ENCODE measurements around the gene VTCN1. TPM values are rescaled to one million over a fixed set of nuclear protein-coding genes. Genes with fewer than 3 reads are reported as not detected.
"Not testable (repeated sequence)": the region's sequence is repeated elsewhere in the genome, so short reads cannot be mapped to it uniquely, and the experiment has no call there.

VTCN1 gene
- total and polyA plus RNA-seq, 5 experiments from 2014 or later, result not detected

GRCh38 chr1:117173691-117174090 lies 37.0 kb downstream of the VTCN1 start:
- H3K27ac Mint-ChIP-seq, result no peak overlapping the region
- POLR2A ChIA-PET, result no interaction called here
- DNase-seq (no peak), ATAC-seq (no peak)
- no peaks in the 10 kb centered on the region for H3K9me3 Mint-ChIP-seq
- H3K4me3 Mint-ChIP-seq, result no peak overlapping the region
- peaks cover 0 to 4% (median 2%) of the 10 kb centered on the region in 5 donors for H3K27me3 Mint-ChIP-seq
- no peaks in the 10 kb centered on the region for H3K36me3 Mint-ChIP-seq
- H3K4me1 Mint-ChIP-seq, result no peaks in the 10 kb centered on the region

DNA sequence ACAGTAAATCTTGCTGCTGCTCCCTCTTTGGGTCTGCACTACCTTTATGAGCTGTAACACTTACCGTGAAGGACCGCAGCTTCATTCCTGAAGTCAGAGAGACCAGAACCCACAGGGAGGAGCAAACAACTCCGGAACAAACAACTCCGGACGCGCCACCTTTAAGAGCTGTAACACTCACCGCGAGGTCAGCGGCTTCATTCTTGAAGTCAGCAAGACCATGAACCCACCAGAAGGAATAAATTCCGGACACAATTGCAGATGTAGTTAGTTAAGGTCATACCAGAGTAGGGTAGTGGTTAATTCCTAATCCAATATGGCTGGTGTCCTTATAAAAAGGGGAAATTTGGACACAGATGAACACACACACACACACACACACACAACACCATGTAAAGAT lies 37.7 kb downstream of the VTCN1 start:
- H3K4me1 Mint-ChIP-seq, result no peaks in the 10 kb centered on the region
- no peak for ATAC-seq
- no peaks in the 10 kb centered on the region for H3K9me3 Mint-ChIP-seq
- H3K36me3 Mint-ChIP-seq, result no peaks in the 10 kb centered on the region
- H3K27ac Mint-ChIP-seq, result no peak overlapping the region
- POLR2A ChIA-PET, result no interaction called here
- peaks cover 0 to 4% (median 2%) of the 10 kb centered on the region in 5 donors for H3K27me3 Mint-ChIP-seq
- no peak for DNase-seq
- no peak overlapping the region for H3K4me3 Mint-ChIP-seq

DNA sequence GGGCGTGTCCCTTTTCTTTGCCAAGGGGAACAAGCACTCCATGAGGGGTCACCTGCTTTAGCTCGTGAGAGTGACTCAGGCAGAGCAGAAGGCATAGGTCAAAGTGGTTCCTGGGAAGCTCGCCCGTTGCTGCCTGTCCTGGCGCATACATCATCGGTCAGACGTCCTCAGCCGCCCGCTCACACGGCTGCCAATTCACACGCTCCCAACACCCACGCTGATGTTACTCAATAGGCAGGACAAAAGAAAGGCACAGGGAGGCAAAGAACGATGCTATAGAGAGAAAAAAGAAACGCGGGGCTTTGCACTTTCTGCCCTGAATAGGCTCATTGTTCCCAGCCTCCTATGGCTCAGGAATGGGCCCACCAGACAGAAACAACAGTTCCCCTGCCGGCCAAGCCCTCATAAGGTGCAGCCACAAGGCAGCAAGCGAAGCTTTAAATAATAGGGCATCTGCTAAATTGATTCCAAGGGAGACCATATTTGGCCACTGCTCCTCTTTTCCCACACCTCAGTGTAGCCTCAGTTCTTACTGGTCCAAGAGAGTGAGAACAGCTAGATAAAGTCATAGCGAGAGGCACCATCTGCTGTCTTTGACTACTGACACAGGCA lies 38.7 kb downstream of the VTCN1 start:
- Mint-ChIP-seq H3K36me3 (no peaks in the 10 kb centered on the region), H3K4me3 (no peak overlapping the region), H3K9me3 (no peaks in the 10 kb centered on the region), H3K27me3 (peaks cover 0 to 8% (median 3%) of the 10 kb centered on the region in 5 donors), H3K27ac (no peak overlapping the region), H3K4me1 (no peaks in the 10 kb centered on the region)
- DNase-seq, result no peak
- POLR2A ChIA-PET, result no interaction called here
- ATAC-seq, result no peak

GRCh38 chr1:117169871-117170596 lies 40.7 kb downstream of the VTCN1 start:
- DNase-seq (no peak), ATAC-seq (no peak)
- peaks cover 0 to 8% (median 5%) of the 10 kb centered on the region in 5 donors for H3K27me3 Mint-ChIP-seq
- H3K9me3 Mint-ChIP-seq, result peaks cover 0 to 1% (median 0%) of the 10 kb centered on the region in 9 donors
- no peak overlapping the region for H3K4me3 Mint-ChIP-seq
- H3K36me3 Mint-ChIP-seq, result no peaks in the 10 kb centered on the region
- POLR2A ChIA-PET, result no interaction called here
- H3K4me1 Mint-ChIP-seq, result no peaks in the 10 kb centered on the region
- H3K27ac Mint-ChIP-seq, result no peak overlapping the region

- H3K36me3 Mint-ChIP-seq, result no peaks in the 10 kb centered on the region
- H3K4me3 Mint-ChIP-seq, result no peak overlapping the region
- H3K27me3 Mint-ChIP-seq, result peaks cover 0 to 13% (median 7%) of the 10 kb centered on the region in 5 donors
- peaks cover 0 to 3% (median 0%) of the 10 kb centered on the region in 9 donors for H3K9me3 Mint-ChIP-seq
- no peaks in the 10 kb centered on the region for H3K4me1 Mint-ChIP-seq
- no peak for DNase-seq
- POLR2A ChIA-PET, result no interaction called here
- no peak for ATAC-seq
- no peak overlapping the region for H3K27ac Mint-ChIP-seq
These were observed 43.3 kb downstream of the VTCN1 start for GRCh38 chr1:117167402-117167801.

DNA sequence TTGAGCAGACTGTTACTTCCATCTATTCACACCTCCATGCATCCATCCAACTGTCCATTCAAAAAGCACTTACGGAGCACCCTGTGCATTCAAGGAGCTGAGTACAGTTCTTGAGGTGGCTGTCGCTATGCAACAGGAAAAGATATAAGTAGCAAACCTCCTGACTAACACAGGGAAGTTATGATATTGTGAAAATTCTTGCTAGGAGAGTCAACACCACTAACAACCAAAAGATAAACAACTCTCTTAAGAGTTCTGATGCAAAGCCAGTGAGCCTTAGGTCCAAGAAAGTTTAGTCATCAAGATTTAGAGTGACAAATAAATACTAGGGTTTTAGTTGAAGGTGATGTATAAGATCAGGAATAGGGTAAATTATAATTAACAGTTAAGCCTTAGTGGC lies 44.7 kb downstream of the VTCN1 start:
- Mint-ChIP-seq H3K4me1 (no peaks in the 10 kb centered on the region), H3K4me3 (no peak overlapping the region), H3K36me3 (no peaks in the 10 kb centered on the region), H3K9me3 (peaks cover 0 to 3% (median 0%) of the 10 kb centered on the region in 9 donors), H3K27ac (no peak overlapping the region), H3K27me3 (peaks cover 3 to 16% (median 12%) of the 10 kb centered on the region in 5 donors)
- no peak for ATAC-seq
- POLR2A ChIA-PET, result no interaction called here
- DNase-seq, result no peak

DNA sequence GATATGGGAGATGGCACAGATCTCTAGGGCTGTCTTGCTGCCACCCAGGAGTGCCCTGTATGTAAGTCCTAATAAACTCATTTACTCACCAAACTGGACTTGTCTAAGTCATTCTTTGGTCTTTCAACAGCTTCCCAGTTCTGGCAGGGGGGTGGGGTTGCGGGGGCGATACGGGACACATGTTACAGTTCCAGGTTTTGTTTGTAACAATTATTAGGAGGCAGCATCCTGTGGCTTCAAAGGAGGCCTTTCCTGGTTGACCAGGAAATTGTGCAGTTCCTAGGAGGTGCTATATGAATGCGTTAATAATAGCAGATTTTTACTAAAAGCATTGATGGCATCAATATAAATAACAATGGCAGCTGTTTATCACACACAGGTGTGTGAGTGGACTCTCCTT lies 46.5 kb downstream of the VTCN1 start:
- no peaks in the 10 kb centered on the region for H3K4me1 Mint-ChIP-seq
- peaks cover 6 to 21% (median 18%) of the 10 kb centered on the region in 5 donors for H3K27me3 Mint-ChIP-seq
- no peak overlapping the region for H3K27ac Mint-ChIP-seq
- DNase-seq (no peak), ATAC-seq (no peak)
- no peaks in the 10 kb centered on the region for H3K36me3 Mint-ChIP-seq
- H3K9me3 Mint-ChIP-seq, result peaks cover 0 to 3% (median 0%) of the 10 kb centered on the region in 9 donors
- H3K4me3 Mint-ChIP-seq, result no peak overlapping the region
- POLR2A ChIA-PET, result no interaction called here

DNA sequence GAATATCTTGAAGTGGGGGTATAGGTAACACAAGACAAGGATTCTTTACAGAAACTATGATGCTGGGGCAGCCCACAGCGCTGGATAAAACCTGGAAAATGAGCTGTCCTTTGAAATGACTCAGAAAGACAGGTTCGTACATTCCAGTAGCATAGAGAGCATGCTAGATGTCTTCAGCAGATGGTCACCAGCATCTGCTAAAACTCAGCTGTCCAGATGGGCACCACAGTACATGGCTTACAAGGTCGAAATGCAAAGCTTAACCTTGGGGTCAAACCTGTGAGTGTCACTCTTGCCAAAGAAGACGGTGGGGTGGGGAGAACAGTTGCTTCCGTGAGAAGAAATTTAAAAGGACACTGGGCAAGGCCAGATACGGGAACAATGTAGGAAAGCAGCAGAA lies 47.9 kb downstream of the VTCN1 start:
- Mint-ChIP-seq H3K27me3 (peaks cover 6 to 21% (median 18%) of the 10 kb centered on the region in 5 donors), H3K4me1 (no peaks in the 10 kb centered on the region), H3K4me3 (no peak overlapping the region), H3K9me3 (peaks cover 0 to 5% (median 0%) of the 10 kb centered on the region in 9 donors), H3K27ac (no peak overlapping the region), H3K36me3 (no peaks in the 10 kb centered on the region)
- POLR2A ChIA-PET, result no interaction called here
- DNase-seq (no peak), ATAC-seq (no peak)

GRCh38 chr1:117161887-117162286 lies 48.8 kb downstream of the VTCN1 start:
- Mint-ChIP-seq H3K36me3 (no peaks in the 10 kb centered on the region), H3K4me1 (no peaks in the 10 kb centered on the region), H3K27me3 (peaks cover 6 to 21% (median 16%) of the 10 kb centered on the region in 5 donors), H3K9me3 (peaks cover 0 to 5% (median 0%) of the 10 kb centered on the region in 9 donors), H3K4me3 (no peak overlapping the region), H3K27ac (no peak overlapping the region)
- ATAC-seq (no peak), DNase-seq (no peak)
- POLR2A ChIA-PET, result no interaction called here

- H3K4me1 Mint-ChIP-seq, DNase-seq, H3K27ac Mint-ChIP-seq, H3K4me3 Mint-ChIP-seq, ATAC-seq, POLR2A ChIA-PET, H3K36me3 Mint-ChIP-seq, H3K9me3 Mint-ChIP-seq: not testable (repeated sequence)
- peaks cover 5 to 12% (median 8%) of the 10 kb centered on the region in 5 donors for H3K27me3 Mint-ChIP-seq
These were observed 59.4 kb downstream of the VTCN1 start for GRCh38 chr1:117151305-117151704.

DNA sequence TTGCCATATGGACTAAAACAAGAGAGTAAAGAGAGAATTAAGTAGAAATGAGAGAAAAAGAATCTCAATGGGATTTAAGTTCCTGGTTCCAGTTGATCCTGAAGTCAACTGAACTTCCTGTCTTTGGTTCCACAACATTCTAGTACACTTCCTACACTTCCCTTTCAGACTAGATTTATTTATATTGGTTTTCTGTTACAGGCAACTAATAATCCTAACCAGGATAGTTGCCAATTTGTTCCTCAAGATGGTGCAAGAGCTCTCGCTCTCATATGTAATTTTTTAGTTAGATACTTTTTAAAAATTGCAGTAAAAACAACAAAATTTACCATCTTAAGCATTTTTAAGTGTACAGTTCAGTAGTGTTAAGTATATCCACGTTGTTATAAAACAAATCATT lies 60.4 kb downstream of the VTCN1 start:
- peaks cover 0 to 6% (median 0%) of the 10 kb centered on the region in 9 donors for H3K9me3 Mint-ChIP-seq
- H3K4me3 Mint-ChIP-seq, result no peak overlapping the region
- POLR2A ChIA-PET, result no interaction called here
- H3K4me1 Mint-ChIP-seq, result no peaks in the 10 kb centered on the region
- H3K36me3 Mint-ChIP-seq, result no peaks in the 10 kb centered on the region
- peaks cover 8 to 15% (median 13%) of the 10 kb centered on the region in 5 donors for H3K27me3 Mint-ChIP-seq
- no peak for ATAC-seq
- no peak overlapping the region for H3K27ac Mint-ChIP-seq
- DNase-seq, result no peak

DNA sequence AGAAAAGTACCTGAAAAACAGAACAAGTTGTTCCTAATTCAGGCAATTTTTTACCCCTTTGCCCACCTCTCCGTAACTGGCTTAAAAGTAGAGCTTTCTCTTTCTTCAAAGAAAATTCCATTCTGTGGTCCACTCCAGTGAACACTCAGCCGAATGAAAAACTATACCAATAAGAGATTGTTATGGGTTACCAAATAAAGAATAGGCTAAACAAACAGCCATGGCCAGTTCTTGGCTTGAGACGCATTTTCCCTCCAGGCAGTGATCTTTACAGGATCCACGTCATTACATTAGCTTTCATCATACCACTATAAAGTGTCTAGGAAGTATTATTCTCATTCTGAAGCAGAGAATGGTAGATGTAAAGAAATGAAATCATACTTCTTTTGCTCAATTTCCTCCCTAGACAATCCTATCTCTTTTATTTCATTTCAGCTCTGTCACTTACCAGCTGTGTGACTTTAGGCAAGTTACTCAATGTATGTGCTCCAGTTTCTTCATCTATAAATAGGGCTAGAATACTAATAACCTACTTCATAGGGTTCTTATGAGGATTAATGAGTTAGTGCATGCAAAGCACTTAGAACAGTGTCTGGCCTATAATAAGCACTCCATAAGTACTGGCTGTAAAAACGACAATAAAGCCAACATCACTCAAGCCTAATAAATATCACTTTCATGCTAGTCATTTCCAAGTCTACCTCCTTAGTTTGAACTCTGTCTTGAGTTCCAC lies 62.7 kb downstream of the VTCN1 start:
- peaks cover 8 to 15% (median 9%) of the 10 kb centered on the region in 5 donors for H3K27me3 Mint-ChIP-seq
- H3K27ac Mint-ChIP-seq, result no peak overlapping the region
- no peaks in the 10 kb centered on the region for H3K4me1 Mint-ChIP-seq
- ATAC-seq (no peak), DNase-seq (no peak)
- H3K36me3 Mint-ChIP-seq, result no peaks in the 10 kb centered on the region
- H3K9me3 Mint-ChIP-seq, result peaks cover 0 to 6% (median 0%) of the 10 kb centered on the region in 9 donors
- POLR2A ChIA-PET, result no interaction called here
- no peak overlapping the region for H3K4me3 Mint-ChIP-seq

DNA sequence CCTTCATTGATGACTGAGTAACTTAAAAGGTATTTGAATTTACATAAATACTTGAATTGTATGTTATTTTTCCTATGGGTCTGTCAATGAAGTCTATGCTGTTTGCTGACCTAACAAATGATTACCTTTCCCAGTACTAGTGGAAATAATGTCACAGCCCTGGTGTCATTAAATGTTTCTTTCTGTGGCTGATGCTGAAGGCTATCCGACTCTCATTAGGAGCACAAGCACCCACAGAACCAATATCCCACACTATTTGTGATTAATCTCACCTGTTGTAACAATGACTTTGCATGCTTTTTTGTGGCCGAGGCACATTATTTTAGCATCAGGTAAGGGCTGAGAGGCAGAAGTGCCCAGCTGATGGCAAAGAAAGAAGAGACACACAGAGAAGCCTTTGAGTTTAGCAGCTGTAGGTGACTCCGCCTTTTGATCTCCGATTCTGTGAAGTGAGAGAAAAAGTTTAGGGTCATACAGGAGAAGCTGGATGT lies 63.3 kb downstream of the VTCN1 start:
- Mint-ChIP-seq H3K36me3 (no peaks in the 10 kb centered on the region), H3K4me1 (no peaks in the 10 kb centered on the region), H3K27ac (no peak overlapping the region), H3K27me3 (peaks cover 8 to 15% (median 9%) of the 10 kb centered on the region in 5 donors), H3K9me3 (peaks cover 0 to 6% (median 0%) of the 10 kb centered on the region in 9 donors), H3K4me3 (no peak overlapping the region)
- no peak for ATAC-seq
- POLR2A ChIA-PET, result no interaction called here
- no peak for DNase-seq
